Gastrocnemius medialis (tissue), 4 donors: ENCODE measurements around the gene EEF1A1. TPM values are rescaled to one million over a fixed set of nuclear protein-coding genes. Genes with fewer than 3 reads are reported as not detected.

ENCODE experiments used
- ATAC-seq, 2 donors: fragments of 150-250 bp; one replicate each; pipeline ENCODE4 v1.9.1; 2016
- DNase-seq, 2 donors: peaks; one replicate each; pipeline ENCODE4 v3.0.0-alpha.2; 2019
- H3K27ac ChIP-seq, 4 donors: fragments of 200-600 bp; sonication (generic); 1 replicate in 1 of 4; 2 replicates in 3 of 4; pipeline ENCODE4 v1.5.1; 2016 to 2018; ENCODE audit warnings: mild to moderate bottlenecking in 2 of 4, moderate library complexity in 1 of 4
- H3K27me3 ChIP-seq, 3 donors: fragments of 200-600 bp; sonication (generic) in 2 of 3; 1 replicate in 1 of 3; 2 replicates in 2 of 3; pipeline versions ENCODE4 v1.5.1 to v1.6.0; 2016 to 2019; ENCODE audit warnings: mild to moderate bottlenecking in 1 of 3, moderate library complexity in 1 of 3
- H3K36me3 ChIP-seq, 2 donors: fragments of 200-600 bp; sonication (generic) in 1 of 2; one replicate each; pipeline ENCODE4 v1.5.1; 2017 to 2018
- H3K4me1 ChIP-seq, 2 donors: fragments of 200-600 bp; sonication (generic) in 1 of 2; one replicate each; pipeline ENCODE4 v1.5.1; 2016 to 2017; ENCODE audit warnings: mild to moderate bottlenecking in 2 of 2
- H3K4me3 ChIP-seq, 4 donors: fragments of 200-600 bp; sonication (generic) in 3 of 4; 1 replicate in 1 of 4; 2 replicates in 3 of 4; pipeline ENCODE4 v1.5.1; 2016 to 2019; ENCODE audit warnings: mild to moderate bottlenecking in 2 of 4
- H3K9me3 ChIP-seq, 3 donors: fragments of 200-600 bp; sonication (generic) in 2 of 3; 1 replicate in 1 of 3; 2 replicates in 2 of 3; pipeline ENCODE4 v1.5.1; 2016 to 2019
- CTCF ChIP-seq, 5 experiments: fragments of 450-650 bp in 3 of 5; fragments of 200-600 bp in 2 of 5; sonication (generic) in 2 of 5; IDR thresholded peaks in 4 of 5; conservative IDR thresholded peaks in 1 of 5; 1 replicate in 4 of 5; 2 replicates in 1 of 5; pipeline ENCODE4 v1.5.1; 2016 to 2019; ENCODE audit warnings: antibody characterized with exemption in 5 of 5, mild to moderate bottlenecking in 3 of 5, moderate library complexity in 3 of 5
- POLR2A ChIP-seq, 2 donors: fragments of 450-650 bp; IDR thresholded peaks; one replicate each; pipeline ENCODE4 v1.6.1; 2017; ENCODE audit warnings: antibody characterized with exemption in 2 of 2, mild to moderate bottlenecking in 2 of 2, moderate library complexity in 2 of 2
- in situ Hi-C, 4 donors: fragments of 200-750 bp; cut with MboI; loops; one replicate each; pipeline versions ENCODE4 v1.15.0 to v1.8.0; 2017; ENCODE audit warnings: low sequenced_read_pairs in 4 of 4
- intact Hi-C: fragments of 100-400 bp; cut with DNase I; formaldehyde crosslinking; loops from one replicate; pipeline ENCODE4 v1.15.1; 2023; ENCODE audit warnings: low total_unique reads
- total RNA-seq, 4 donors: library from RNA; depleted of rRNA; stranded (reverse); fragments of >200 nt; gene quantifications; one replicate each; pipeline versions ENCODE4 v1.1.0 to v1.2.3, GENCODE V29; 2016

Gene EEF1A1
- total RNA-seq, 4 donors from 2014 or later, result 846 to 1,271 (median 1,198) TPM

GRCh38 chr6:73515204-73515655 is 5.6 kb downstream of the EEF1A1 start:
- no peak overlapping the region for H3K4me3 ChIP-seq
- H3K27ac ChIP-seq, result no peak overlapping the region
- peaks cover 3 to 12% (median 12%) of the 10 kb centered on the region in 3 donors for H3K27me3 ChIP-seq
- H3K36me3 ChIP-seq, result peaks cover 0 to 3% of the 10 kb centered on the region in 2 donors
- no peaks in the 10 kb centered on the region for H3K9me3 ChIP-seq
- DNase-seq (no peak), ATAC-seq (no peak)
- H3K4me1 ChIP-seq, result peaks cover 7 to 9% of the 10 kb centered on the region in 2 donors
- TF ChIP-seq CTCF (IDR thresholded peaks at IDR 0.05 in 4 of 5, conservative IDR thresholded peaks at IDR 0.05 in 1 of 5), result no peak
- no peak for TF ChIP-seq POLR2A (IDR thresholded peaks at IDR 0.05)
- in situ Hi-C loops, result loop anchor here in 2 of 4 donors (10.0 kb wide), 2 partner anchors 90 to 100 kb away; no protein-coding TSS in a partner anchor
- intact Hi-C loops, result loop anchor here (1.0 to 10.0 kb wide), 4 partner anchors 95 to 1690 kb away; partner anchors contain the start of gene COL12A1

- Histone ChIP-seq H3K4me1 (peaks cover 7 to 9% of the 10 kb centered on the region in 2 donors), H3K4me3 (no peak overlapping the region), H3K27me3 (peaks cover 0 to 7% (median 7%) of the 10 kb centered on the region in 3 donors), H3K9me3 (no peaks in the 10 kb centered on the region), H3K27ac (no peak overlapping the region), H3K36me3 (peaks cover 0 to 3% of the 10 kb centered on the region in 2 donors)
- TF ChIP-seq POLR2A (IDR thresholded peaks at IDR 0.05), result no peak
- TF ChIP-seq CTCF (IDR thresholded peaks at IDR 0.05 in 4 of 5, conservative IDR thresholded peaks at IDR 0.05 in 1 of 5), result no peak
- intact Hi-C loops (loop anchor here (1.0 to 10.0 kb wide), 4 partner anchors 96 to 1690 kb away; partner anchors contain the start of gene COL12A1), in situ Hi-C loops (loop anchor here in 3 of 4 donors (5.0 to 10.0 kb wide), 3 partner anchors 90 to 100 kb away; no protein-coding TSS in a partner anchor)
- ATAC-seq, result no peak
- DNase-seq, result no peak
Observed at GRCh38 chr6:73514746-73515110, 6.1 kb downstream of the EEF1A1 start.

GRCh38 chr6:73513496-73513854 is 7.4 kb downstream of the EEF1A1 start:
- no peak overlapping the region for H3K27ac ChIP-seq
- no peaks in the 10 kb centered on the region for H3K27me3 ChIP-seq
- peaks cover 0 to under 1% of the 10 kb centered on the region in 2 donors for H3K36me3 ChIP-seq
- no peak for TF ChIP-seq CTCF (IDR thresholded peaks at IDR 0.05 in 4 of 5, conservative IDR thresholded peaks at IDR 0.05 in 1 of 5)
- no peak for TF ChIP-seq POLR2A (IDR thresholded peaks at IDR 0.05)
- no peak for ATAC-seq
- H3K4me1 ChIP-seq, result peaks cover 3 to 7% of the 10 kb centered on the region in 2 donors
- H3K9me3 ChIP-seq, result no peaks in the 10 kb centered on the region
- no peak overlapping the region for H3K4me3 ChIP-seq
- intact Hi-C loops, result loop anchor here (10.0 kb wide), 2 partner anchors 221 to 1691 kb away; partner anchors contain the start of gene COL12A1
- in situ Hi-C loops, result loop anchor here in 3 of 4 donors (5.0 to 10.0 kb wide), 3 partner anchors 91 to 101 kb away; no protein-coding TSS in a partner anchor
- DNase-seq, result no peak

GRCh38 chr6:73511796-73512195 is 9.0 kb downstream of the EEF1A1 start:
- TF ChIP-seq POLR2A (IDR thresholded peaks at IDR 0.05) (no peak), CTCF (IDR thresholded peaks at IDR 0.05 in 4 of 5, conservative IDR thresholded peaks at IDR 0.05 in 1 of 5) (no peak)
- Histone ChIP-seq H3K4me1 (peaks cover 0 to 3% of the 10 kb centered on the region in 2 donors), H3K4me3 (no peak overlapping the region), H3K27ac (no peak overlapping the region), H3K36me3 (no peaks in the 10 kb centered on the region), H3K9me3 (no peaks in the 10 kb centered on the region), H3K27me3 (no peaks in the 10 kb centered on the region)
- intact Hi-C loops, result loop anchor here (10.0 kb wide), 2 partner anchors 223 to 1693 kb away; partner anchors contain the start of gene COL12A1
- no peak for DNase-seq
- no peak for ATAC-seq
- in situ Hi-C loops, result loop anchor here in 3 of 4 donors (5.0 to 10.0 kb wide), 3 partner anchors 93 to 103 kb away; no protein-coding TSS in a partner anchor
